ENCODE measurements around the gene VPS18. TPM values are rescaled to one million over a fixed set of nuclear protein-coding genes. Genes with fewer than 3 reads are reported as not detected.

The VPS18 gene
- total and polyA plus RNA-seq, 2 experiments from 2014 or later, result 5.9 to 42.5 TPM

GRCh38 chr15:40850576-40851112, 43.6 kb upstream of the VPS18 start:
- no peak overlapping the region for H3K4me3 ChIP-seq
- H3K4me2 ChIP-seq, result no peak overlapping the region
- Mint-ChIP-seq H3K9me3 (no peaks in the 10 kb centered on the region), H3K27ac (0 out of 2 replicates have a peak overlapping the region, but pooled peaks have one; percentile 4), H3K4me1 (peaks cover 26% of the 10 kb centered on the region), H3K27me3 (ENCODE audit: insufficient read depth, low read depth, poor library complexity) (peaks cover 11% of the 10 kb centered on the region), H3K4me3 (no peak overlapping the region), H3K36me3 (ENCODE audit: low read depth) (peaks cover 78% of the 10 kb centered on the region)
- no peak overlapping the region for H3K27ac ChIP-seq (ENCODE audit: low read depth)
- no peak for DNase-seq (ENCODE audit: low spot score)
- H3K36me3 ChIP-seq (ENCODE audit: insufficient read depth), result peaks cover 11% of the 10 kb centered on the region
- H3K27me3 ChIP-seq (ENCODE audit: insufficient read depth), result no peaks in the 10 kb centered on the region
- no peaks in the 10 kb centered on the region for H3K9me2 ChIP-seq (ENCODE audit: insufficient read depth)
- no peaks in the 10 kb centered on the region for H3F3A ChIP-seq (replicated peaks; ENCODE audit: low read depth)
- H3K4me1 ChIP-seq (ENCODE audit: insufficient read depth), result peaks cover 25% of the 10 kb centered on the region
- H4K20me1 ChIP-seq (replicated peaks; ENCODE audit: insufficient read depth), result peaks cover 32% of the 10 kb centered on the region
- TF ChIP-seq ETS1 (IDR thresholded peaks at IDR 0.05), result no peak
- no peak for TF ChIP-seq ZNF462 (CRISPR knock-in tag; IDR thresholded peaks at IDR 0.05)
- TF ChIP-seq EZH2 (IDR thresholded peaks at IDR 0.05; ENCODE audit: low read depth, unreplicated experiment), result no peak
- no peak for TF ChIP-seq STAT1 (IDR thresholded peaks at IDR 0.05; ENCODE audit: unreplicated experiment)
- no peak for TF ChIP-seq REST (IDR thresholded peaks at IDR 0.05; ENCODE audit: unreplicated experiment)
- TF ChIP-seq CTCF (conservative IDR thresholded peaks at IDR 0.05; ENCODE audit: low read depth in 2 of 2), result no peak
- no peak for TF ChIP-seq CREB1 (CRISPR knock-in tag; IDR thresholded peaks at IDR 0.05; ENCODE audit: low read depth)
- no peak for TF ChIP-seq EZH2phosphoT487 (IDR thresholded peaks at IDR 0.05; ENCODE audit: unreplicated experiment)
- no peak for TF ChIP-seq ZNF331 (CRISPR knock-in tag; IDR thresholded peaks at IDR 0.05; ENCODE audit: low read depth)
- no peak for TF ChIP-seq ZNF114 (CRISPR knock-in tag; IDR thresholded peaks at IDR 0.05)
- H3K79me2 ChIP-seq (replicated peaks; ENCODE audit: insufficient read depth), result peaks cover 62% of the 10 kb centered on the region
- ATAC-seq, result no peak
- no peak overlapping the region for H2AFZ ChIP-seq
